HG02840 (cell line): ENCODE data around the gene KLHL35.
"Not testable (repeated sequence)": the region's sequence is repeated elsewhere in the genome, so short reads cannot be mapped to it uniquely, and the experiment has no call there.

Experiments
- ATAC-seq: cut with Tn5 transposase; IDR thresholded peaks from one replicate; pipeline ENCODE4 v1.9.1; 2021; ENCODE audit warnings: mild to moderate bottlenecking, moderate library complexity, moderate number of reproducible peaks; ENCODE audit not compliant: unreplicated experiment, low FRiP score

Gene KLHL35

DNA sequence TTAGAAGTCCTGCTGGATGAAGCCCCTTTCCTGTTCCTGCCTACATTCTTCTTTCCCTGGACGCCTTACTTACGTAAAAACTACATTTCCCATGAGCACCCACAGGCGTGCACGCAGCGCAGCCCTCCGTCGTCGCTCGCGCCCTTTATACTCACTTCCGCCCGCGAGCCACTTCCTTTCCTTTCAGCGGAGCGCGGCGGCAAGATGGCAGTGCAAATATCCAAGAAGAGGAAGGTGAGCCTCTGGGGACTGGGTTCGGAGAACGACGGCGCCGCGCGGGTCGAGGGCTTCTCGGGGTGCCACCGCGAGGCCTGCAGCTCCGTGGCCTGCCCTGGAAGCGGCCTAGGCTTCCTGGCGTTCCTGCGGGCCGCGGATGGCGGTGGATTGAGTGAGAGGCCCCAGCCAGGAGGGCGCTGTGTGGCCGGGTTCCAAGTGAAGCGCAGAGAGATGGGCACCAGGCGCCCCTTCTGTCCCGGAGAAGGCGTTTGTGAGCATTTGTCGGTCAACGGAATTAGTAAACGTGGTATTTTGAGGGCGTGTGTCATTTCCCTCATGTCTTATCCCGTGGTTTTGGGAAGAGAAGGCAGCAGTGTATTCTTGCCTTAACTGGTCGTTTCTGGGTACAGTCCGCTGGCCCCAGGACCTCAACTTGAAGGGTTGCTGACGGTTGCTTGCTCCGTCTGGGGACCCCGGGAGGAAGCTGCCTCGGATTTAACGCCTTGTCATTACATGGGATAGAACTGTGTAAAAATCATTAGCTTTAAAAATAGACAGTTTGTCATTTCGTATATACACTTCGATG lies 33.5 kb downstream of the KLHL35 start, which contains the start of gene RPS3:
TSS of gene RPS3 (plus strand) at position 175 of the 802 bp plus-strand sequence. CDS start at position 205, 30 bp downstream.
- peak; percentile 85 for ATAC-seq

DNA sequence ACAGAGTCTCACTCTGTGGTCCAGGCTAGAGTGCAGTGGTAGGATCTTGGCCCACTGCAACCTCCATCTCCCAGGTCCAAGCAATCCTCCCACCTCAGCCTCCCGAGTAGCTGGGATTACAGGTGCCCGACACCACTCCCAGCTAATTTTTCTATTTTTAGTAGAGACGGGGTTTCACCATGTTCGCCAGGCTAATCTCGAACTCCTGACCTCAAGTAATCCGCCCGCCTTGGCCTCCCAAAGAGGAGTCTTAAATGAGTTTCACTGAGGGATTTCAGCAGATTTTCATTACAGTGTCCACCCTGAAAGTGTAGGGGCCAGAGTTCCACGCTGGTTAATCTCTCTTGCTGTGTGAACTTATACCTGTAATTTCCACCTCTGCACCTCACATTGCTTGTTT lies 34.1 kb downstream of the KLHL35 start:
- ATAC-seq: no peak

DNA sequence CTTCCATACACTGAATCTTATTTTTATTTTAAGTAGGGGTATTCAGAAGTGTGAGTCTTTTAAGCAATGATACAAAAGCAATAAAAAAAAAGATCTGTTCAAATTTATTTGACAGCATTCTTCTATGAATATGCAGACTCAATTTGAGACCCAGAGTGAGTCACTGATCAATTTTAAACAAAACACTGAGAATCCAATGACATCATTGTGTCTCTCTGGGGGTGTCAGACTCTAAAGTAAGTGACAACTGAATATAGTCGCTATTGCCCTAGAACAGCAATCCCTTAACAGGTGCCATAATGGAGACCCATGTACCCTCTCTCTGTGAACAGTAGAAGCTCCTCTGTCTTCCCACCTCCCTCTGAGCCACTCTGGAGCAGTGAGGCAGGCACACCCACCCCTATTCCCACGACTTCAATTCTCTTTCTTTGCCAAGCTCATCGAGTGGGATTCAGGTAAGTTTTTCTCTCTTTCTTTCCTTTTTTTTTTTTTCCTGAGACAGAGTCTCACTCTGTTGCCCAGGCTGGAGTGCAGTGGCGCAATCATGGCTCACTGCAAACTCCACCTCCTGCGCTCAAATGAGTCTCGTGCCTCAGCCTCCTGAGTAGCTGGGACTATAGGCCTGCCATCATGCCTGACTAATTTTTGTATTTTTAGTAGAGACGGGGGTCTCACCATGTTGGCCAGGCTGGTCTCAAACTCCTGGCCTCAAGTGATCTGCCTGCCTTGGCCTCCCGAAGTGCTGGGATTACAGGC lies 38.7 kb downstream of the KLHL35 start:
- no peak for ATAC-seq

GRCh38 chr11:75389925-75390324 lies 43.1 kb downstream of the KLHL35 start:
- no peak for ATAC-seq

DNA sequence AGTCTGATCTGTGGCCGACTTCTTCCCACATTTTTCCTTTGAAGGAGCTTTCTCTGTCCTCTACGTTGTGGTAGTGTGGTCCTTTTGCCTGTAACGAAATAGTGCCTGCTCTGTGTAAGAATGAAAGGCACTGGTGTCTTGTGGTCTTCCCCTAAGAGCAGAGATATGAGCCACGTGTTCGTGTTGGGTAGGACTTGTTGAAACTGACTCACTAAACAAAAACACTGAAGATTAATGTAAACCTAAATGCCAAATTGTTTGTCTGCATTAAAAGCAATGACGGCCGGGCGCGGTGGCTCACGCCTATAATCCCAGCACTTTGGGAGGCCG lies 43.8 kb downstream of the KLHL35 start:
- ATAC-seq: no peak

GRCh38 chr11:75388386-75389275 lies 44.4 kb downstream of the KLHL35 start:
- no peak for ATAC-seq

DNA sequence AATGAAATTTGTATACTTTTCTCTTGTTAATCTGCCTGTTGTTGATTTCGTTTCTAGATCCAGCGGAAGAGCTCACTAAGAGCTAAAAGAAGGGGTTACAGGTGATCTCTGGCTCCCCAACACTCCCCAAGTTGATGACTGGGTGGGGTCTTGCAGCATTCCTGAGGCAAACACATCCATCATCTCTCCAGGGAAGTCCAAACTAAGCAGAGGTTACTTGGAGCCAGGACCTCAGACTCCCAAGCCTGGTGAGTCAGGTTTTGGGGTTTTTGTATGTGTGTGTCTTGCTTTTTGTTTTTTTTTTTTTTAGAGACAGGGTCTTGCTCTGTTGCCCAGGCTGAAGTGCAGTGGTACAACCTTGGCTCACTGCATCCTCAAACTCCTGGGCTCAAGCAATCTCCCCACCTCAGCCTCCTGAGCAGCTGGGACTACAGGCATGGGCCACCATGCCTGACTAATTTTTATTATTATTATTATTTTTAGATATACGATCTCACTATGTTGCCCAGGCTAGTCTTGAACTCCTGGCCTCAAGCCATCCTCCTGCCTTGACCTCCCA lies 45.2 kb downstream of the KLHL35 start:
- ATAC-seq: no peak

DNA sequence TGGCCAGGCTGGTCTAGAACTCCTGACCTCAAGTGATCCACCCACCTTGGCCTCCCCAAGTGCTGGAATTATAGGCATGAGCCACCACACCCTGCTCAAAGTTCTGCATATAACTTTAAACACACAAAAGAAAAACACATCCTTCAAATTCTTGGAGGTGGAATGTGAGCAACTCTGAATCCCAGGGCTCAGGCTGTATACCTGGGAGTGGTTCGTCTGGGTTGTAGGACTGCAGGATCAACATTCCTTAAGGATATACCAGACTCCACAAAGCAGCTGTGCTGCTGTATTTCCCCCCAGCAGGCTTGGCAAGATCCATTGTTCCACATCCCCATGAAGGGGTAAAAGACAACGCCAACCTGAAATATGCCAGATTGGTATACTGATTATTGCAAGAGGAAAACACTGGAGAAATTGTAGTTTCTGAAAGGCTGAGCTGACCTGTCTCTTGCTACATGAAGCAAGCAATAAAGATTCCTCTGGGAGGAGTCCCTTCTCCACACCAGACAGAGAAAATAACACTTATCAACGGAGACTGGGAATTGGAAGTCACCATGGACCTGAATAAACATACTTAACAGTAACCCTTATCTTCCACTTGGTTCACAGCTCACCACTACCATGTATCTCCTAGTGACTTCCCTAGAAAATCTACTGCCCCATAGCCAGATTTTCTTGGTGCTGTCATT lies 45.9 kb downstream of the KLHL35 start:
- ATAC-seq: no peak

DNA sequence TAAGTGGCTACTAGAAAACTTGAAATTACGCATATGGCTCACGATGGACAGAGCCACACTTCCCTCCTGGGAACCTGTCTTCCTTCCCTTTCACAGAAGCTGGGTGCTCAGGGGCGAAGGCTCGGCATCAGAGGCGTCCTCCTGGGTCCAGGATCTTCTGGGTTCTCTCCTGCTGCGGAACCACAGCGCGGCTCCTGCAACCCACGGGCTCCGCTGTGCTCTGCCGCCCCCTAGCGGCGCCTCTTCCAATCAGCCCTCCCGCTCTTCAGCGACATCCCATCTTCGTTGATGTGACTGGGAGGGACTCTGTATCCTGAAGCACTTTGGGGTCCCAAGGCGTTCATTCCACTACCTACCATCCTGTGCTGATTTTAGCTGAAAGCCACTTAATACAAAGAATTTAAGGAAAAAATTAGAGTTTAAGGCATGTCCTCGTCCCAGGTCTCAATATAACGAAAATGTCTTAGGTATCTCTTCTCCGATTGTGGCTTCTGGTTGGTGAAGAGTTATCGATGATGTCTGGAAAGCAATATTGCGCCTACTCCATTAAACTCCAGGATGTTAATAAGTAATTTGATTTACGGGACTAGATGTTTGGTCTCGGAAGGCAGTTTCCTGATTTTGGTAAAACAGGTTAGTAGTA lies 48.4 kb downstream of the KLHL35 start:
- ATAC-seq: no peak

GRCh38 chr11:75383246-75383645 lies 49.8 kb downstream of the KLHL35 start:
- ATAC-seq: no peak

- ATAC-seq: no peak
Measured at GRCh38 chr11:75380716-75381420, 52.1 kb downstream of the KLHL35 start.

- ATAC-seq: no peak
Measured at GRCh38 chr11:75380245-75380644, 52.8 kb downstream of the KLHL35 start.

- not testable (repeated sequence) for ATAC-seq
Measured at GRCh38 chr11:75378776-75379175, 54.2 kb downstream of the KLHL35 start.

DNA sequence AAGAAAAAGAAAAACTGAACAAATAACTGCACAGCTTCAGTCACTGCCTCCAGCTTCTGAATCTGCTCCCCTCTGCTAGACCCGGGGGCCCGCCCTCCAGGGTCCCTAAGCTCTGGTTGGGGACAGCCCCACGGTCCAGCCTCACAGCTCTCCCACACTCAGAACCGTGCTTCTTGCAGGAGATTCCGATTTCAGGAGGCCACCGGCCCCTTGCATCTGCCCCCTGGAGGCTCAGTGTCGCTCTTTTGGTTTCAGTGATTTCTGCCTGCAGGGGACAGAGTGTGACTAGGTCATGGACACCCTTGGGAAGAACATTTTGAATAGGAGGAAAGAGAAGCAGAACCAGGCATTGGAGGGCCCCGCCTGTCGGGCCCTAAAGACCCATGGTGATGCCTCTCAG lies 56.8 kb downstream of the KLHL35 start:
- no peak for ATAC-seq

GRCh38 chr11:75375626-75376025 lies 57.4 kb downstream of the KLHL35 start:
- no peak for ATAC-seq

GRCh38 chr11:75374646-75375045 lies 58.4 kb downstream of the KLHL35 start:
- ATAC-seq: no peak

- ATAC-seq: no peak
Measured at GRCh38 chr11:75373201-75373600, 59.8 kb downstream of the KLHL35 start.
